WTC11 (cell line): ENCODE measurements around the gene CC2D1A. TPM values are rescaled to one million over a fixed set of nuclear protein-coding genes. Genes with fewer than 3 reads are reported as not detected.

ENCODE experiments used
- ATAC-seq: fragments of 200-7000 bp; cut with Tn5 transposase; 2 replicates; pipeline ENCODE4 v1.10.0; 2021; ENCODE audit warnings: mild to moderate bottlenecking, moderate library complexity
- CTCF ChIA-PET: fragments of 300-600 bp; sonication (Branson Sonifier 250); formaldehyde crosslinking; loops from one replicate; lab custom pipeline; 2021; ENCODE audit warnings: antibody characterized with exemption; lab: Charles Lee
- POLR2A ChIA-PET: fragments of 350-600 bp; sonication (Branson Sonifier 250); formaldehyde crosslinking; loops from one replicate; lab custom pipeline; 2021; ENCODE audit warnings: antibody characterized with exemption; lab: Charles Lee
- DNase-seq: peaks from one replicate; pipeline ENCODE4 v3.0.0; 2021; ENCODE audit warnings: low spot score
- H3K27ac Mint-ChIP-seq: 2 replicates; pipeline ENCODE4 v1.8.0; 2021; ENCODE audit warnings: mixed read lengths
- H3K27me3 Mint-ChIP-seq: 2 replicates; pipeline ENCODE4 v1.8.0; 2021; ENCODE audit warnings: low read depth, mild to moderate bottlenecking, moderate library complexity, mixed read lengths
- H3K36me3 Mint-ChIP-seq: 2 replicates; pipeline ENCODE4 v1.8.0; 2021; ENCODE audit warnings: mixed read lengths
- H3K4me1 Mint-ChIP-seq: 2 replicates; pipeline ENCODE4 v1.8.0; 2022; ENCODE audit warnings: mixed read lengths
- H3K4me3 Mint-ChIP-seq: 2 replicates; pipeline ENCODE4 v1.8.0; 2021; ENCODE audit warnings: mild to moderate bottlenecking, moderate library complexity, mixed read lengths
- H3K9me3 Mint-ChIP-seq: 2 replicates; pipeline ENCODE4 v1.8.0; 2021; ENCODE audit warnings: mixed read lengths
- CREM ChIP-seq: sonication (generic); formaldehyde crosslinking; IDR thresholded peaks from 2 replicates; pipeline ENCODE4 v1.8.1; 2022; ENCODE audit warnings: mild to moderate bottlenecking, missing genetic modification reagents, moderate library complexity
- FOXK1 ChIP-seq: sonication (generic); formaldehyde crosslinking; IDR thresholded peaks from 2 replicates; pipeline ENCODE4 v1.8.0; 2022; ENCODE audit warnings: mild to moderate bottlenecking, moderate library complexity, missing genetic modification reagents
- FOXP1 ChIP-seq: sonication (generic); formaldehyde crosslinking; IDR thresholded peaks from 2 replicates; pipeline ENCODE4 v1.8.0; 2022; ENCODE audit warnings: missing genetic modification reagents, mild to moderate bottlenecking, moderate library complexity, borderline replicate concordance
- GTF2I ChIP-seq: fragments of 250-450 bp; sonication (Bioruptor Pico); conservative IDR thresholded peaks from 2 replicates; pipeline ENCODE4 v1.4.0; 2021; ENCODE audit warnings: mild to moderate bottlenecking
- KAT7 ChIP-seq: sonication (generic); formaldehyde crosslinking; IDR thresholded peaks from 2 replicates; pipeline ENCODE4 v1.8.1; 2023; ENCODE audit warnings: missing genetic modification reagents, mild to moderate bottlenecking, borderline replicate concordance
- NFE2L1 ChIP-seq: sonication (generic); formaldehyde crosslinking; IDR thresholded peaks from 2 replicates; pipeline ENCODE4 v1.8.1; 2023; ENCODE audit warnings: missing genetic modification reagents
- NFYB ChIP-seq: sonication (generic); formaldehyde crosslinking; conservative IDR thresholded peaks from 2 replicates; pipeline ENCODE4 v1.8.0; 2022; ENCODE audit warnings: low read depth, missing genetic modification reagents
- OVOL2 ChIP-seq: fragments of 250-450 bp; sonication (Bioruptor Pico); IDR thresholded peaks from 2 replicates; pipeline ENCODE4 v1.9.0; 2021; ENCODE audit warnings: mild to moderate bottlenecking, borderline replicate concordance
- PRRX2 ChIP-seq: fragments of 250-450 bp; sonication (Bioruptor Pico); IDR thresholded peaks from 2 replicates; pipeline ENCODE4 v1.8.0; 2021; ENCODE audit warnings: mild to moderate bottlenecking
- SMAD3 ChIP-seq: sonication (generic); formaldehyde crosslinking; IDR thresholded peaks from 2 replicates; pipeline ENCODE4 v1.8.0; 2022; ENCODE audit warnings: missing genetic modification reagents, mild to moderate bottlenecking, borderline replicate concordance
- SMAD4 ChIP-seq: sonication (generic); formaldehyde crosslinking; IDR thresholded peaks from 2 replicates; pipeline ENCODE4 v1.8.0; 2022; ENCODE audit warnings: mild to moderate bottlenecking, missing genetic modification reagents
- TEAD1 ChIP-seq: sonication (generic); formaldehyde crosslinking; IDR thresholded peaks from 2 replicates; pipeline ENCODE4 v1.8.0; 2022; ENCODE audit warnings: mild to moderate bottlenecking, missing genetic modification reagents
- TEAD4 ChIP-seq: sonication (generic); formaldehyde crosslinking; IDR thresholded peaks from 2 replicates; pipeline ENCODE4 v1.8.0; 2022; ENCODE audit warnings: mild to moderate bottlenecking, missing genetic modification reagents
- ZBTB21 ChIP-seq: sonication (generic); formaldehyde crosslinking; IDR thresholded peaks from 2 replicates; pipeline ENCODE4 v1.8.1; 2023; ENCODE audit warnings: mild to moderate bottlenecking, missing genetic modification reagents, borderline replicate concordance
- ZNF138 ChIP-seq: sonication (generic); formaldehyde crosslinking; conservative IDR thresholded peaks from 2 replicates; pipeline ENCODE4 v1.8.1; 2022; ENCODE audit warnings: mild to moderate bottlenecking, moderate library complexity, missing genetic modification reagents
- ZNF263 ChIP-seq: sonication (generic); formaldehyde crosslinking; IDR thresholded peaks from 2 replicates; pipeline ENCODE4 v1.8.1; 2022; ENCODE audit warnings: low read depth, mild to moderate bottlenecking, moderate library complexity, missing genetic modification reagents
- ZNF423 ChIP-seq: fragments of 250-450 bp; sonication (Bioruptor Pico); IDR thresholded peaks from 2 replicates; pipeline ENCODE4 v2.1.2; 2022; ENCODE audit warnings: mild to moderate bottlenecking, moderate library complexity
- total RNA-seq: library from RNA; stranded (reverse); gene quantifications from 3 replicates; pipeline ENCODE4 v1.2.3, GENCODE V29; 2021
- TF ChIP-seq, protein P1 (sequence below): fragments of 250-450 bp; sonication (Bioruptor Pico); IDR thresholded peaks from 2 replicates; pipeline ENCODE4 v1.8.0; 2021; ENCODE audit warnings: mild to moderate bottlenecking
- TF ChIP-seq, protein P2 (sequence below): sonication (generic); formaldehyde crosslinking; IDR thresholded peaks from 2 replicates; pipeline ENCODE4 v1.8.0; 2023; ENCODE audit warnings: mild to moderate bottlenecking, missing genetic modification reagents
- TF ChIP-seq, protein P3 (sequence below): sonication (generic); formaldehyde crosslinking; IDR thresholded peaks from 2 replicates; pipeline ENCODE4 v1.8.1; 2023; ENCODE audit warnings: mild to moderate bottlenecking, missing genetic modification reagents
- TF ChIP-seq, protein P4 (sequence below): sonication (generic); formaldehyde crosslinking; IDR thresholded peaks from 2 replicates; pipeline ENCODE4 v1.8.1; 2023; ENCODE audit warnings: mild to moderate bottlenecking, missing genetic modification reagents, borderline replicate concordance
- TF ChIP-seq, protein P5 (sequence below): sonication (generic); formaldehyde crosslinking; IDR thresholded peaks from 2 replicates; pipeline ENCODE4 v1.8.0; 2022; ENCODE audit warnings: mild to moderate bottlenecking, missing genetic modification reagents

Gene CC2D1A
- total RNA-seq, 1 experiment from 2014 or later: 44.2 TPM

DNA sequence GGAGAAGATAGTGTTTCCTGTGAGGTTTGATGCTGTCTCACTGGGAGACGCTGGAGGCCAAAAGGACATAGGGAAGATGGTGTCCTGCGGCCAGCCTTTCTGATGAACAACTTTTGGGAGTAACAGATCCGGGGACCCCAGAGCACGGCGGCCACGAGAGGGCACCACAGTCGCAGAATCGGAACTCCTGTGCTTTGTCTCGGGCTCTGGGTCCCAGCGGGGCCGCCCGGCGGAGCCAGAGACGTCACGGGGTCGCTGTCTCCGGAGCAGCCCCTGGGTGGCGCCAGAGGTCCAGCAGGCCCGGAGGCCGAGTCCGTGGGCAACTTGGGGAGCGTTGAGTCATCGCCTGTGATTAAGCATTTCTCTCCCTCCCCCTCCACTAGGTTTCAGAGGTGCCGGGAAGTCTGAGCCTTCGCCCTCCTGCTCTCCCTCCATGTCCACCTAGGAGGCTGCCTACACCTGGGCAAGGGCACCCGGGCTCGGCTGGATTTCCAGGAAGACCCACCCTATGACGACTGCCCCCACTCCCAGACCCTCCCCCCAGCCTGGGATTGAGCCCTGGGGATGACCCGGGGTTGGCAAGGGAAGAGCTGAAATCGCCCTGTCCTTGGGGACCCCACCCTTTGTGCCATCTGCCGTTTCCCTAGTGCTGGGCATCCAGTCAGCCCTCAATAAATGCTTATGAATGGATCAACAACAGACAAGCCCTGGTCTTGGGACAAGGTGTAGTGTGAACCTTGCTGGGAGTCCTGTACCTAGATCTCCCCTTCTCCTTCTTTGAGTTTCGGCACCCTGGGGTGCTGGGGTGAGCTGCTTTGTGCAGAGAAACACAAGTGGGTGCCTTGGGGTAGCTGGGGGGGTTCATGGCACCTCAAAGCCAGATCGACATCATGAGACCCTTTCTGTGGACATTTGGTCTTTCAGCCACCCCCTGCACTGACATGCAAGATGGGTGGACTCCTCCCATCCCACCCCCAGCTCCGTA, 25.6 kb upstream of the CC2D1A start (continued):
- TF ChIP-seq, protein P1, sequence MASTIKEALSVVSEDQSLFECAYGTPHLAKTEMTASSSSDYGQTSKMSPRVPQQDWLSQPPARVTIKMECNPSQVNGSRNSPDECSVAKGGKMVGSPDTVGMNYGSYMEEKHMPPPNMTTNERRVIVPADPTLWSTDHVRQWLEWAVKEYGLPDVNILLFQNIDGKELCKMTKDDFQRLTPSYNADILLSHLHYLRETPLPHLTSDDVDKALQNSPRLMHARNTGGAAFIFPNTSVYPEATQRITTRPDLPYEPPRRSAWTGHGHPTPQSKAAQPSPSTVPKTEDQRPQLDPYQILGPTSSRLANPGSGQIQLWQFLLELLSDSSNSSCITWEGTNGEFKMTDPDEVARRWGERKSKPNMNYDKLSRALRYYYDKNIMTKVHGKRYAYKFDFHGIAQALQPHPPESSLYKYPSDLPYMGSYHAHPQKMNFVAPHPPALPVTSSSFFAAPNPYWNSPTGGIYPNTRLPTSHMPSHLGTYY: 0 out of 2 replicates have a peak, but pooled peaks have one; percentile 43

DNA sequence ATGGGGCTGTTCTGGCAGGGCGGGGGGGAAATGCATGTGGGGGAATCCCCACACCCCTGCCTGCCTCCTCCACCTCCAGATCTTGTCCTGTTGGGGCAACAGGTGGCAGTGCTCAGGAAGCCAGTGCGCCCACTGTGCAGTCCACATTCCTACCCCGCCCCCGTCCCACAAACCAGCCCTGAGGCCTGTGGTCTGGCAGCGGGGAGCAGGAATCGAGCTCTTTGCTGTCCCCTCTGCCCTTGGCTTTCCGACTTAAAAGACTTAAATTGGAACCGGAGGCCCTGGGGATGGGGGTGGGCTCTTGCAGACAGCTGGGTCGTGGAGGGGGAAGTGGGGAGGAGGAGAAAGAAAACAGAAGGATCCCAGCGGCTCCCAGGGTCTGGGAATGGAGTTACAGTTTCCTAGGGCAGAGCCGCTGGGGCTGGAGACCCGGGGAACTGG, 24.7 kb upstream of the CC2D1A start:
- H3K36me3 Mint-ChIP-seq: no peaks in the 10 kb centered on the region
- peaks cover 26% of the 10 kb centered on the region for H3K4me1 Mint-ChIP-seq
- peaks cover 27% of the 10 kb centered on the region for H3K27me3 Mint-ChIP-seq
- H3K27ac Mint-ChIP-seq: peak overlapping the region; percentile 82
- DNase-seq: peak; percentile 73
- H3K4me3 Mint-ChIP-seq: peak overlapping the region; percentile 12
- no peaks in the 10 kb centered on the region for H3K9me3 Mint-ChIP-seq
- ChIA-PET CTCF (interaction anchor here (0.6 to 4.0 kb wide), 23 partner anchors 8 to 434 kb away, joined by 3 to 41 read pairs (median 5); partner anchors contain the start of genes ASF1B, DCAF15, IL27RA and MISP3), POLR2A (interaction anchor here (0.6 to 1.5 kb wide), 3 partner anchors 81 to 191 kb away, joined by 3 to 4 read pairs (median 3); partner anchors contain the start of gene MISP3)
- TF ChIP-seq ZNF138 (no peak), FOXP1 (CRISPR knock-in tag) (no peak), SMAD3 (CRISPR knock-in tag) (peak; percentile 31; the same call in 1 of the 2 replicates), NFYB (CRISPR knock-in tag) (no peak), TEAD4 (0 out of 2 replicates have a peak, but pooled peaks have one; percentile 26), CREM (0 out of 2 replicates have a peak, but pooled peaks have one; percentile 14), ZNF263 (CRISPR knock-in tag) (no peak), FOXK1 (no peak), TEAD1 (CRISPR knock-in tag) (peak; percentile 87; the same call in 1 of the 2 replicates)
- TF ChIP-seq, protein P2, sequence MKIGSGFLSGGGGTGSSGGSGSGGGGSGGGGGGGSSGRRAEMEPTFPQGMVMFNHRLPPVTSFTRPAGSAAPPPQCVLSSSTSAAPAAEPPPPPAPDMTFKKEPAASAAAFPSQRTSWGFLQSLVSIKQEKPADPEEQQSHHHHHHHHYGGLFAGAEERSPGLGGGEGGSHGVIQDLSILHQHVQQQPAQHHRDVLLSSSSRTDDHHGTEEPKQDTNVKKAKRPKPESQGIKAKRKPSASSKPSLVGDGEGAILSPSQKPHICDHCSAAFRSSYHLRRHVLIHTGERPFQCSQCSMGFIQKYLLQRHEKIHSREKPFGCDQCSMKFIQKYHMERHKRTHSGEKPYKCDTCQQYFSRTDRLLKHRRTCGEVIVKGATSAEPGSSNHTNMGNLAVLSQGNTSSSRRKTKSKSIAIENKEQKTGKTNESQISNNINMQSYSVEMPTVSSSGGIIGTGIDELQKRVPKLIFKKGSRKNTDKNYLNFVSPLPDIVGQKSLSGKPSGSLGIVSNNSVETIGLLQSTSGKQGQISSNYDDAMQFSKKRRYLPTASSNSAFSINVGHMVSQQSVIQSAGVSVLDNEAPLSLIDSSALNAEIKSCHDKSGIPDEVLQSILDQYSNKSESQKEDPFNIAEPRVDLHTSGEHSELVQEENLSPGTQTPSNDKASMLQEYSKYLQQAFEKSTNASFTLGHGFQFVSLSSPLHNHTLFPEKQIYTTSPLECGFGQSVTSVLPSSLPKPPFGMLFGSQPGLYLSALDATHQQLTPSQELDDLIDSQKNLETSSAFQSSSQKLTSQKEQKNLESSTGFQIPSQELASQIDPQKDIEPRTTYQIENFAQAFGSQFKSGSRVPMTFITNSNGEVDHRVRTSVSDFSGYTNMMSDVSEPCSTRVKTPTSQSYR (CRISPR knock-in tag): peak; percentile 66; the same call in 1 of the 2 replicates
- ATAC-seq: peak; percentile 63

DNA sequence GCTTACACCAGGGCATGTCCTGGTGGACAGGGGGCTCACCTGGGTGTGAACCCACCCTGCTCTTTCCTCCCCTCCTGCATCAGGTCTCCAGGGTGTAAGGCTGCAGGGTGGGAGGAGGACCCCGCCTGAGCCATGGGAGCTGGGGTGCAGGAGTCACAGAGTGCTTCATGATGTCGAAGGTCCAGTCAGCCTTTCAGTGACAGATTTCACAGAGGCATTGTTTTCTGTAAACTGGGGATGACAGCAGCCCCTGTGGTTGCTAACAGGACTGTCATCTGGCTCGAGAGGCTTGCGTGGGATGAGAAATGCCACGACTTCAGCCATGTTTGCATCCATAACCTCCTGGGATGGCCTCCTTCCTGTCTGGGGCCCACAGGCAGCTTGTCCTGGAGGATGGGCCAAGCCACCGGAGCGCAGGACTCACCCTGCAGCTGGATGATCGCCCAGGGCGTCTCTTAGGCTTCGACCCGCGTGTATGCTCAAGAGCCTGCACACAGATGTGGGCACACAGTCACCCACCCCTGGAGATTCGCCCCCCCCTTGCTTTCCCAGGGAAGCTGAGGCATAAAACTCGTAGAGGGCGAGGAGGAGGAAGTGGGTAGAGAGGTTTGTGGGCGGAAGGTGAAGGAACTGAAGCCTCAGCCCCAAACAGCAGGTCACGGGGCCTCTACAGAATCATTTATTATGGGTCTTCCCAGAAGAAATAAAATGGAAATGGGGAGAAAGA, 24.1 kb upstream of the CC2D1A start:
- Mint-ChIP-seq H3K27ac (peak overlapping the region; percentile 82), H3K9me3 (no peaks in the 10 kb centered on the region), H3K4me3 (peak overlapping the region; percentile 12; the same call in 1 of the 2 replicates), H3K36me3 (no peaks in the 10 kb centered on the region), H3K4me1 (peaks cover 26% of the 10 kb centered on the region), H3K27me3 (peaks cover 21% of the 10 kb centered on the region)
- TF ChIP-seq, protein P3, sequence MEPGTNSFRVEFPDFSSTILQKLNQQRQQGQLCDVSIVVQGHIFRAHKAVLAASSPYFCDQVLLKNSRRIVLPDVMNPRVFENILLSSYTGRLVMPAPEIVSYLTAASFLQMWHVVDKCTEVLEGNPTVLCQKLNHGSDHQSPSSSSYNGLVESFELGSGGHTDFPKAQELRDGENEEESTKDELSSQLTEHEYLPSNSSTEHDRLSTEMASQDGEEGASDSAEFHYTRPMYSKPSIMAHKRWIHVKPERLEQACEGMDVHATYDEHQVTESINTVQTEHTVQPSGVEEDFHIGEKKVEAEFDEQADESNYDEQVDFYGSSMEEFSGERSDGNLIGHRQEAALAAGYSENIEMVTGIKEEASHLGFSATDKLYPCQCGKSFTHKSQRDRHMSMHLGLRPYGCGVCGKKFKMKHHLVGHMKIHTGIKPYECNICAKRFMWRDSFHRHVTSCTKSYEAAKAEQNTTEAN (CRISPR knock-in tag): no peak
- TF ChIP-seq ZNF423 (no peak), SMAD4 (CRISPR knock-in tag) (no peak), GTF2I (no peak), KAT7 (CRISPR knock-in tag) (no peak), OVOL2 (no peak), NFE2L1 (CRISPR knock-in tag) (no peak), PRRX2 (no peak), ZBTB21 (no peak)
- TF ChIP-seq, protein P4, sequence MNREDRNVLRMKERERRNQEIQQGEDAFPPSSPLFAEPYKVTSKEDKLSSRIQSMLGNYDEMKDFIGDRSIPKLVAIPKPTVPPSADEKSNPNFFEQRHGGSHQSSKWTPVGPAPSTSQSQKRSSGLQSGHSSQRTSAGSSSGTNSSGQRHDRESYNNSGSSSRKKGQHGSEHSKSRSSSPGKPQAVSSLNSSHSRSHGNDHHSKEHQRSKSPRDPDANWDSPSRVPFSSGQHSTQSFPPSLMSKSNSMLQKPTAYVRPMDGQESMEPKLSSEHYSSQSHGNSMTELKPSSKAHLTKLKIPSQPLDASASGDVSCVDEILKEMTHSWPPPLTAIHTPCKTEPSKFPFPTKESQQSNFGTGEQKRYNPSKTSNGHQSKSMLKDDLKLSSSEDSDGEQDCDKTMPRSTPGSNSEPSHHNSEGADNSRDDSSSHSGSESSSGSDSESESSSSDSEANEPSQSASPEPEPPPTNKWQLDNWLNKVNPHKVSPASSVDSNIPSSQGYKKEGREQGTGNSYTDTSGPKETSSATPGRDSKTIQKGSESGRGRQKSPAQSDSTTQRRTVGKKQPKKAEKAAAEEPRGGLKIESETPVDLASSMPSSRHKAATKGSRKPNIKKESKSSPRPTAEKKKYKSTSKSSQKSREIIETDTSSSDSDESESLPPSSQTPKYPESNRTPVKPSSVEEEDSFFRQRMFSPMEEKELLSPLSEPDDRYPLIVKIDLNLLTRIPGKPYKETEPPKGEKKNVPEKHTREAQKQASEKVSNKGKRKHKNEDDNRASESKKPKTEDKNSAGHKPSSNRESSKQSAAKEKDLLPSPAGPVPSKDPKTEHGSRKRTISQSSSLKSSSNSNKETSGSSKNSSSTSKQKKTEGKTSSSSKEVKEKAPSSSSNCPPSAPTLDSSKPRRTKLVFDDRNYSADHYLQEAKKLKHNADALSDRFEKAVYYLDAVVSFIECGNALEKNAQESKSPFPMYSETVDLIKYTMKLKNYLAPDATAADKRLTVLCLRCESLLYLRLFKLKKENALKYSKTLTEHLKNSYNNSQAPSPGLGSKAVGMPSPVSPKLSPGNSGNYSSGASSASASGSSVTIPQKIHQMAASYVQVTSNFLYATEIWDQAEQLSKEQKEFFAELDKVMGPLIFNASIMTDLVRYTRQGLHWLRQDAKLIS (CRISPR knock-in tag): no peak
- TF ChIP-seq, protein P5, sequence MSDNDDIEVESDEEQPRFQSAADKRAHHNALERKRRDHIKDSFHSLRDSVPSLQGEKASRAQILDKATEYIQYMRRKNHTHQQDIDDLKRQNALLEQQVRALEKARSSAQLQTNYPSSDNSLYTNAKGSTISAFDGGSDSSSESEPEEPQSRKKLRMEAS (CRISPR knock-in tag): no peak
- CTCF ChIA-PET: interaction anchor here (0.6 to 4.0 kb wide), 23 partner anchors 9 to 433 kb away, joined by 3 to 41 read pairs (median 5); partner anchors contain the start of genes ASF1B, DCAF15, IL27RA and MISP3
- ATAC-seq (no peak), DNase-seq (no peak)
- POLR2A ChIA-PET: interaction anchor here (0.6 to 1.5 kb wide), 4 partner anchors 54 to 190 kb away, joined by 3 to 4 read pairs (median 3); partner anchors contain the start of gene MISP3
